Measurements from ENCODE around the gene SERPINB6.
"Not testable (repeated sequence)": the region's sequence is repeated elsewhere in the genome, so short reads cannot be mapped to it uniquely, and the experiment has no call there.

- TF ChIP-seq, protein P1, sequence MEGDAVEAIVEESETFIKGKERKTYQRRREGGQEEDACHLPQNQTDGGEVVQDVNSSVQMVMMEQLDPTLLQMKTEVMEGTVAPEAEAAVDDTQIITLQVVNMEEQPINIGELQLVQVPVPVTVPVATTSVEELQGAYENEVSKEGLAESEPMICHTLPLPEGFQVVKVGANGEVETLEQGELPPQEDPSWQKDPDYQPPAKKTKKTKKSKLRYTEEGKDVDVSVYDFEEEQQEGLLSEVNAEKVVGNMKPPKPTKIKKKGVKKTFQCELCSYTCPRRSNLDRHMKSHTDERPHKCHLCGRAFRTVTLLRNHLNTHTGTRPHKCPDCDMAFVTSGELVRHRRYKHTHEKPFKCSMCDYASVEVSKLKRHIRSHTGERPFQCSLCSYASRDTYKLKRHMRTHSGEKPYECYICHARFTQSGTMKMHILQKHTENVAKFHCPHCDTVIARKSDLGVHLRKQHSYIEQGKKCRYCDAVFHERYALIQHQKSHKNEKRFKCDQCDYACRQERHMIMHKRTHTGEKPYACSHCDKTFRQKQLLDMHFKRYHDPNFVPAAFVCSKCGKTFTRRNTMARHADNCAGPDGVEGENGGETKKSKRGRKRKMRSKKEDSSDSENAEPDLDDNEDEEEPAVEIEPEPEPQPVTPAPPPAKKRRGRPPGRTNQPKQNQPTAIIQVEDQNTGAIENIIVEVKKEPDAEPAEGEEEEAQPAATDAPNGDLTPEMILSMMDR (optimal IDR thresholded peaks at IDR 0.05 in 1 of 3, IDR thresholded peaks at IDR 0.05 in 1 of 3, conservative IDR thresholded peaks at IDR 0.05 in 1 of 3; ENCODE audit: extremely low read depth in 1 of 3, insufficient read depth in 2 of 3, low read length in 3 of 3): peak in 2 of 3 experiments; percentile 39 to 49
- not testable (repeated sequence) for TF ChIP-seq EZH2 (IDR thresholded peaks at IDR 0.05; ENCODE audit: low read length)
Measured at GRCh38 chr6:2998249-2998997, 27.1 kb upstream of the SERPINB6 start.
